ENCODE results near the gene SPRTN.

SPRTN gene, protein sequence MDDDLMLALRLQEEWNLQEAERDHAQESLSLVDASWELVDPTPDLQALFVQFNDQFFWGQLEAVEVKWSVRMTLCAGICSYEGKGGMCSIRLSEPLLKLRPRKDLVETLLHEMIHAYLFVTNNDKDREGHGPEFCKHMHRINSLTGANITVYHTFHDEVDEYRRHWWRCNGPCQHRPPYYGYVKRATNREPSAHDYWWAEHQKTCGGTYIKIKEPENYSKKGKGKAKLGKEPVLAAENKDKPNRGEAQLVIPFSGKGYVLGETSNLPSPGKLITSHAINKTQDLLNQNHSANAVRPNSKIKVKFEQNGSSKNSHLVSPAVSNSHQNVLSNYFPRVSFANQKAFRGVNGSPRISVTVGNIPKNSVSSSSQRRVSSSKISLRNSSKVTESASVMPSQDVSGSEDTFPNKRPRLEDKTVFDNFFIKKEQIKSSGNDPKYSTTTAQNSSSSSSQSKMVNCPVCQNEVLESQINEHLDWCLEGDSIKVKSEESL

DNA sequence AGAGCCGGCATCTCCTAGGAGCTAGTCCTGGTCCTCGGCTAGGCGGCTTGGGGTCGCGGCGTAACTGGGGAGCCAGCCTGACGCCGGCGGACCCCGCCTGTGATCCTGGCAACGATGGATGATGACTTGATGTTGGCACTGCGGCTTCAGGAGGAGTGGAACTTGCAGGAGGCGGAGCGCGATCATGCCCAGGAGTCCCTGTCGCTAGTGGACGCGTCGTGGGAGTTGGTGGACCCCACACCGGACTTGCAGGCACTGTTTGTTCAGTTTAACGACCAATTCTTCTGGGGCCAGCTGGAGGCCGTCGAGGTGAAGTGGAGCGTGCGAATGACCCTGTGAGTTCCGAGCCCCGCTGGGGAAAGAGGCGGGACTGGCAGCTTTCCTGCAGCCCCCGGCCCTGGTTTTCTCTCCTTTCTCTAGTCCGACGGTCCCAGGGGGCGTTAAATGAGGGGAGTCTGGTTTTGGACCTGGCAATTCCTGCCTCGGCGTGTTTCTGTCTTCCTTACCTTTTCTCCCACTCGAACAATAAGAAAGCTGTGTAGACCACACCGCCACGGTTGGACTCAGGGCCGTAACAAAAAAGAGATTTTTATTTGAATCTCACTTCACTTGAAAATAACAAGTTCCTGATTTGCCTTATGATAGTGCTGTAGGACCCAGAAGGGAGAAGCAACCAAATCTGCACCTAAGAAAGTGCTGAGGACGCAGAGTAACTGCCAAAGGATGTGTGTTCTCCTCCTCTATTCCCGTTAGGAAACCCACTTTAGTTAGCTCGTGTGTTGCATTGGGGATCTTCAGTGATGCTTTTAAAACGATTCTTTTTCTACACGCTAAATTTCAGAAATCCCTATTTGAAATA, at the start of gene SPRTN:
SPRTN (plus strand) TSS at position 24 of the 859 bp plus-strand sequence; CDS start at position 115, 91 bp downstream.
- DNase-seq (ENCODE audit: low read depth in 2 of 3, low spot score in 1 of 3): no peak

DNA sequence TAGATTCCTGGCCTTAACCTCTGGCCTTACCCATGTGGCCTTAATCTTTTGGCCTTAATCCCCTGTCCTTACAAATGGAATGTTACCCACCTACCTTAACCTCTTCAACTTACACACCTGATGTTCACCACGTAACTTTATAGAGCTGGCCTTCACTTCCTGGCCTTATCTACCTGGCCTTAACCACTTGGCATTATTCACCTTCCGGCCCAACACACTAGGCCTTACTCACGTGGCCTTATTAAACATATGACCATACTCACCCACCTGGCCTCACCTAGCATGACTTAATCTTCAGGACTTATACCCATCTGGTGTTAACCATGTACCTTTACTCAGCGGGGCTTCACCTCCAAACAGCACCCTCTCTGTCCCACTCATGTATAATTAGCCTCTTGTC, 42.2 kb upstream of the SPRTN start:
- no peak for DNase-seq (ENCODE audit: low read depth in 2 of 3, low spot score in 1 of 3)

DNA sequence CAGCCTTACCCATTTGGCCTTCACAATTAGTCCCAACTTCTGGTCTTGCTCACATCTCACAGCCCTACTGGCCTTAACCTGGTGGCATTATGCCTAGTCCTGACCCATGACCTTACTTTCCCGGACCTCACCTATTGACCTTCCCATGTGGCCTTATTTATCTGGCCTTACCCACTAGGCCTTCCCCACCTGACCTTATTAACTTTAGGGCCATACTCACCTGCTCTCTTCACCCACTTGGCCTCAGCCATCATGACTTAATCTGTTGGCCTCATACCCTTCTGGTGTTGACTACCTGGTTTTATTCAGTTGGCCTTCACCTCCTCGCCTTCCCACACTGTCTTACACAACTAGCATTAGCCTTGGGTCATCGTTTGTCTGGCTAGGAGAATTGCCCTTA, 36.1 kb upstream of the SPRTN start:
- no peak for DNase-seq (ENCODE audit: low read depth in 2 of 3, low spot score in 1 of 3)

DNA sequence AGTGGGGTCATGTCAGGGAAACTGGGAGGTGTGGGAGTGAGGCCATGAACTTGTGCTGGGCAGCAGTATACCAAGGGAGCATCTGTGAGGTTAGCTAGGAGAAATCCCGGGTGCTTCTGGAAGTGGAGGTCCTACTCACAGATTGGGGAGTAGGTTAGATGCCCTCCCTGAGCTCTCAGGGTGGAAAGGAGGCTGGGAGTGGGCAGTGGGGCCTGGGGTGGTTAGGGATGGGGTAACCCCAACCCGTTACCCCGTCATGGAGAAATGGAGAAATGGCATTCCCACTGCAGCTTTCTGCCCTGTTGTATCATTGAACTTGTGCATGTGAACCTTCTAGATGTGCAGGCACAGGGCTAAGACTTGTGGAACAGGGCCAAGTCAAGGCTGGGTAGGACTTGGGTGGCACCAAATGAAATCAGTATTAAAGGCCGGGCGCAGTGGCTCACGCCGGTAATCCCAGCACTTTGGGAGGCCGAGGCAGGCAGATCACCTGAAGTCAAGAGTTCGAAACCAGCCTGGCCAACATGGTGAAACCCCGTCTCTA, 27.6 kb upstream of the SPRTN start:
- DNase-seq (ENCODE audit: low read depth in 2 of 3, low spot score in 1 of 3): no peak

DNA sequence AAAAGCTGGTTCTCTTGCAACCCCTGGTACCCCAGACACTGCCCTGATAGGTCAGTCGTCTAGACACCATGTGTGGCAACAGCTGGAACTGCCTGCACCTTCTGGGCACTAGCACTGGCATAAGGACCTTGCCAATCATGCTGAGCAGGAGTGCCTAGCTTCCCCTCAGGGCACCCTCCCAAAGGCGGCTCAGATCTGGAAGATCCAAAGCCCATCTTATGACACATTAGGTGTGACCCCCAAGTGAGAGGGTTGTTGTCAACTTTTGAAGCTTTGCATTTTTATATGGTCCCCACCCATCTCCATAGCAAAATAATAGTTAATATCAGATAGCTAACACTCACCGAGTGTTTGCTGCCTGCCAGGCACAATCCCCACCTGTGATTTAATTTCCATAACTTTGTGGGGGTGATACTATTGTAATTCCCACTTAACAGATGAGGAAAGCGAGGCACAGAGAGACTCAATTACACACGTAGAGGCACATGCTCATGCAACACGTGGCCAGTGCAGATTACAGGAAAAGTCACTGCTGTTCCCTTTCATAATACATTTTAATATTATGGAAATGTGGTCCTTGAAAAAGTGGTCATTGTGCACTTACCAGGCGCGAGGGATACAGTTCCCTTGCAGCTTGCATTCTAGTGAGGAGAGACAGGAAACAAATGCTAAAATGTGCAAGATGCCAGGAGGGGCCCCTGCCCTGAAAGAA, 26.2 kb upstream of the SPRTN start:
- no peak for DNase-seq (ENCODE audit: low read depth in 2 of 3, low spot score in 1 of 3)

DNA sequence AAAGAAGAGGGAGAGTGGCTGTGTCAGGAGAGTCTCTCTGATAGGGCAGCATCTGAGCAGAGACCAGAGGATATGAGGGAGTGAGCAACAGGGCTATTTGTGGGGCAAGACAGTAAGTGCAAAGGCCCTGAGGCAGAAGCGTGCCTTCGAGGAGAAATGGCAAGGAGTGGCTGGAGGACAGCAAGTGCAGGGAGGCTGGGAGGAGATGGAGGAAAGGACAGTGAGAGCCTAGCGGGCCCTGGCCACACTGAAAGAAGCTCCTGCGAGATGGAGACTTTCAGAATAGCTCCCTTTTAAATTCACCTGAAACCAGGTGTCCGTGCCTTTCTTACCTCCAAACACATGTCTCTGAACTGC, 25.7 kb upstream of the SPRTN start:
- DNase-seq (ENCODE audit: low read depth in 2 of 3, low spot score in 1 of 3): no peak

DNA sequence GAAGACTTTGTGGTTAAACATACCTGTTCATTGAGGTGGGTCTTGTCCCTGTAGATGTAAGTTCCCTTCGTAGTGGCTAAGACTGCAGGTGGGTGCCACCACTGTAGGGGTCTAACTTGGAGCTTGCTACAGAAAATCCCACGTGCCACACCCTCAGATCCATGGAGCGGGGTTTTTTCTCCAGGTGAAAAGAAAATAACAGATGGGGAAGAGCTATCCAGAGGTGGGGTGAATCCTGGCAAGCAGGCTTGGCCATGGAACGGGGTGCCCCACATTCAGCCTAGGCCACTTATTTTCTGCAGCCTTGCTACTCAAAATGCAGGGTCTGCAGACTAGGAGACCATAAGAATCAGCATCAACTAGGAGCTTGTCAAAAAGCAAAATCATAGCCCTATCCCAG, 24.4 kb upstream of the SPRTN start:
- DNase-seq (ENCODE audit: low read depth in 2 of 3, low spot score in 1 of 3): no peak

DNA sequence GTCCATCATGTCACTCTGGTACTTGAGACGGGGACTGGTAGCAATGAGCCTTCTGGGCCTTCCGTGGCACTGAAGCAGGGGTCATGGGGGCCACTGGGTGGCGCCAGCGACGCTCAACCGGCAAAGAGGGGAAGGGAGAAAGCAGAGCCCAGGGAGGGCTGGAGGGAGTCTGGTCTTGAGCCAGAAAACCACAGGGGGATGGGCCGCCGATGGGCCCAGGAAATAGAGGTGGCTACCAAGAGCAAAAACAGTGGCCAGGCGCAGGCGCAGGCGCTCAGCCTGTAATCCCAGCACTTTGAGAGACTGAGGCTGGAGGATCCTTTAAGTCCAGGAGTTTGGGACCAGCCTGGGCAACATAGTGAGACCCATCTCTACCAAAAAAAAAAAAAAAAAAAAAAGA, 22.2 kb upstream of the SPRTN start:
- peak in 2 of 3 donors; percentile 23 to 35 for DNase-seq (ENCODE audit: low read depth in 2 of 3, low spot score in 1 of 3)

DNA sequence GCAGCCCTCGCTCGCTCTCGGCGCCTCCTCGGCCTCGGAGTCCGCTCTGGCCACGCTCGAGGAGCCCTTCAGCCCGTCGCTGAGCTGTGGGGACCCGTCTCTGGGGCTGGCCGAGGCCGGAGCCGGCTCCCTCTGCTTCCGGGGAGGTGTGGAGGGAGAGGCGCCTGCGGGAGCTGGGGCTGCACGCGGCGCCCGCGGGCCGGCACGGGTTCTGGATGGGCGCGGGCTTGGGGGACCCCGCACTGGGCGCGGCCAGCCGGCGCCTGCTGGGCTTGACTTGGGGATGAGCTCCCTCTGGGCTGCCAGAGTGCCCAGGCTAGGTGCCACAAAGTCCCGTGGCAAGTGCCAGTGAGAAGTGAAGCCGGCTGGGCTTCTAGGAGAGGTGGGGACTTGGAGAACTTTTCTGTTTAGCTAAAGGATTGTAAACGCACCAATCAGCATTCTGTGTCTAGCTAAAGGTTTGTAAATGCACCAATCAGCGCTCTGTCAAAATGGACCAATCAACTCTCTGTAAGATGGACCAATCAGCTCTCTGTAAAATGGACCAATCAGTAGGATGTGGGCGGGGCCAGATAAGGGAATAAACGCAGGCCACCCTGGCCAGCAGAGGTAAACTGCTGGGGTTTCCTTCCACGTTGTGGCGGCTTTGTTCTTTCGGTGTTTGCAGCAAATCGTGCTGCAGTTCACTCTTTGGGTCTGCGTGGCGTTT, 20.6 kb upstream of the SPRTN start:
- no peak for DNase-seq (ENCODE audit: low read depth in 2 of 3, low spot score in 1 of 3)

DNA sequence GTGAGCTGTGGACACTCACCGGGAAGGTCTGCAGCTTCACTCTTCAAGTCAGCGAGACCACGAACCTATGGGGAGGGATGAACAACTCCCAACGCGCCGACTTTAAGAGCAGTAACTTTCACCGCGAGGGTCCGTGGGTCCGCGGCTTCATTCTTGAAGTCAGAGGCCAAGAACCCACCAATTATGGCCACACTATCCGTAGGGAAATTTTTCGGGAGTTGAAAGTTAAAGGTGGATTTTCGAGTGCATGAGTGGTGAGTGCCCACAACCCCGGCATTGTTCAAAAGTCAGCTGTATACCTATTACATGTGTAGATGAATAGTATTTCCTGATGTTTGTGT, 20.1 kb upstream of the SPRTN start:
- no peak for DNase-seq (ENCODE audit: low read depth in 2 of 3, low spot score in 1 of 3)

DNA sequence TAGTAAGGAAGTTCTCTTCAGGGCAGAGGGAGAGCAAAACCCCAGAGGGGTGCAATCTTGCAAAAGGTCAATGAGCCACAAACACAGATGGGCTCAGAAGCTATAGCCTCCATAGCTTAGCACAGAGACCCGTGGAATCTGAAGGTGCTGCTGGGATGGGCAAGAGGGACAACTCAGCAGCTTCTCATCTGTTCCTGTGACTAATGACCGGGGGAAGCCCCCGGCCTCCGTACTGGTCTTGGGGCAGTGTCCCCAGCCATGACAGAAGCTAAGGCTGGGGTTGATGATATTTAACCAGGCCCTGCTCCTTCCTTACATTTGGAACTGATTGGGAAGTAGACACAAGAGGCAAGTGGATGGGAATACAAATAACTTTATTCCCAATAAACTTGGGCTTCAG, 19.5 kb upstream of the SPRTN start:
- DNase-seq (ENCODE audit: low read depth in 2 of 3, low spot score in 1 of 3): no peak

DNA sequence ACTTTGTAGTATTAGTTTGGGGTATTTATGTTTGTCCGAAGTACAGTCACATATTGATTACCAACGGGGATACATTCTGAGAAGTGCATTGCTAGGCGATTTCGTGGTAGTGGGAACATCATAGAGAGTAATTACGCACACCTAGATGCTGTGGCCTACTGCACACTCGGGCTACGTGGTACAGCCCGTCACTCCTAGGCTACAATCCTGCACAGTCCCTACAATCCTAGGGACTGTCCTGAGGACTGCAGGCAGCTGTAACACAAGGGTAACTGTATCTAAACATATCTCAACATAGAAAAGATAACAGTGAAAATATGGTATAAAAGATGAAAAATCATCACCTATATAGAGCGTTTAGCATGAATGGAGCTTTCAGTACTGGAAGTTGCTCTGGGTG, 19.0 kb upstream of the SPRTN start:
- DNase-seq (ENCODE audit: low read depth in 2 of 3, low spot score in 1 of 3): no peak

DNA sequence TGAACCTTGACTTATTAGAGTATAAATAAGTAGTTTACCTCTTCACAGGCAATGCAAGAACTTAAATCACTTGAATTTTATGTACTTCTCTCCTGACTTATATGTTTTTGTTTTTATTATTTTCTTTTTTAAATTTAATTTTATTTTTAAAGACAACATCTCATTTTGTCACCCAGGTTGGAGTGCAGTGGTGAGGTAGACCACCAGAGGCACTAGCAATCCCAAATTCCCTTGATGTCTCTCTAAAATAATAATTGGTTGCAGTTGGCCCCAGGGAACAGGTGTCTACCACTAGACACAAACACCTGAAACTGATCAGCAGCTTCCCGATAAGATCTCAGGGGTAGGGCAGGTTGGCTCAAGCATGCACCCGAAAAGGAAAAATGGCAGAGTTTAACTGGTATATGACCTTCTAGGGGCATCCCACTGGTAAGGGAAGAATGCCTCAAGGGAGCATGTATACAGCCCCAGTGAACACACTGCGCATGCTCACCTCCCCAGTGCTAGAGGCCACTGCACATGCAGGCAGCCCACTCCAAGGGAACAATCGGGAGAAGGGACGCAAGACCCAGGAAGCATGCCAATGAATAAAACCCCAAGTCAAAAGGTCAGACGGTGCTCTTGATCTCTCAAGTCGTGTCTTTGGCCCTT, 15.1 kb upstream of the SPRTN start:
- no peak for DNase-seq (ENCODE audit: low read depth in 2 of 3, low spot score in 1 of 3)

DNA sequence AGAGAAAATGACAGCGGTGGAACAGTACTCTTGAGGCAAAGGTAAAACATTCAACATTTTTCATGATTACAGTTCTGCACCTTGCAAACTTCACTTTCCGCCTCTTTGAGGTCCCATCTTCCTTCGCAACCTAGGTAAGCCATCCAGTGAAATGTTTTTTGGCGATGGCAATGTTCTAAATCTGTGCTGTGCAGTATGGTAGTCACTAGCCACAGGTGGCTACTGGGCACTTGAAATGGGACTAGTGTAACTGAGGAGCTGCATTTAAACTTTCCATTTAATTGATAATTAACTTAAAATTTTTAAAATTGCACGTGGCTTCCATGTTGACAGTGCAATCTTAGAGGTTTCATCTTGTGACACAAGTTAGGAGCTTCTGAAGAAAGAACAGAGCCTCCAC, 13.4 kb upstream of the SPRTN start:
- no peak for DNase-seq (ENCODE audit: low read depth in 2 of 3, low spot score in 1 of 3)

DNA sequence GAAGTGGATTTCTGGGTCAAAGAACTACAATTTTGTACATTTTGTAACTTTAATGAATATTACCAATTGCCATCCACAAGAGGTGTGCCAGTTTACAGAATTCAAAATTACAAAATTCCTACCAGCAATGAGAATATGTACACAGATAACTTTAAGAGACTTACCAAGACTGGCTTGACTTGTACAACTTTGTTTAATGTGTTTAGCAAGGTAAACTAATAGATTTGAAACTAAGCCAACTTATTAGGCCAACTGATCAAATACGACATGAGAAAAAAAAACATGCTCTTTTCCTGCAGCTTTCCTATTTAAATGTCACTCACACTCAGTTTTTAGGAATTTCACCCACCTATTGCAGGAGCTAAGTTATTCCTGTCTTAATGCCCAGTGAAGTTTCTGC, 11.8 kb upstream of the SPRTN start:
- no peak for DNase-seq (ENCODE audit: low read depth in 2 of 3, low spot score in 1 of 3)

DNA sequence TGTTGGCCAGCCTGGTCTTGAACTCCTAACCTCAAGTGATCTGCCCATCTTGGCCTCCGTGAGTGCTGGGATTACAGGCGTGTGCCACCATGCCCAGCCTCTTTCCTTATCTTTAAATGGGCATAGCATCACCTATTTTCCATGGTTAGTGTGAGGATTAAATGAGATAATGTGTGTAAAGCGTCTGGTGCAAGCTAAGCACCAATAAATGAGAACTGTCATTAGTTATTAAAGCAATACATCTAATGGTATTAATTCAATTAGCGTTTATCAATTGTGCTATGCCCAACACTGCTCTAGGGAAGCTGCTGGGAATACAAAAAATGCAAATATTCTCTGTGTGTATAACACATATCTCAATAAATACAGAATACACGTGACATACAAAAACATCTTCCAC, 10.5 kb upstream of the SPRTN start:
- no peak for DNase-seq (ENCODE audit: low read depth in 2 of 3, low spot score in 1 of 3)

DNA sequence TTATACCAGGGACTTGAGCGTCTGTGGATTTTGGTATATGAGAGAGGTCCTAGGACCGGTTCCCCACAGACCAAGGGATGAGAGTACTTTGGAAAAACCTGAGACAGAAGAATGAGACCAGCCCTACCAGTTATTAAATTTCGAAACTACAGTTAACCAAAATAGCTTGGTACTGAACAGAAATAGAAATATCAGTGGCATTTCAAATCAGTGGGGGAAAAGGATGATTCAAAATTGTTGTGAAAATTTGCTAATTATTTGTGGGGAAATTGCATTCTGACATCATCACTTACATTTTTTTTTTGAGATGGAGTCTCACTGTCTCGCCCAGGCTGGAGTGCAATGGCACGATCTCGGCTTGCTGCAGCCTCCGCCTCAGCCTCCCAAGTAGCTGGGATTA, 8.6 kb upstream of the SPRTN start:
- DNase-seq (ENCODE audit: low read depth in 2 of 3, low spot score in 1 of 3): no peak

DNA sequence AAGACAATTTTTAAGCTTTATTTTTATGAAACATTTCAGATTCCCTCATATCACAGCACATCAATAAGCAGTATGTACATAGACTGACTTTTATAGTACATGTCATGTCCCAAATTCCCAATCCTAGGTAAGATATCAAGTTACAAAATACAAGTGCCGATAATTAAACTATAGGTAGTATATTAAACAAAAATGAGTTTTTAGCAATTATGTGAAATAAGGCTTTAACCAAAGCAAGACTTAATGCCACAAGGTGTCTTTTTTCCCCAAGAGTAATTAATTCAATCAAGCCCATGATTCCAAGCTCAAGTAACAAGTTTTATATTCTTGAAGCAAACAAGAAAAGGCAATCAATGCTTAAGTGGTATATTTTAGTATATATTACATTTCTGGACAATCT, 5.3 kb upstream of the SPRTN start:
- DNase-seq (ENCODE audit: low read depth in 2 of 3, low spot score in 1 of 3): no peak

DNA sequence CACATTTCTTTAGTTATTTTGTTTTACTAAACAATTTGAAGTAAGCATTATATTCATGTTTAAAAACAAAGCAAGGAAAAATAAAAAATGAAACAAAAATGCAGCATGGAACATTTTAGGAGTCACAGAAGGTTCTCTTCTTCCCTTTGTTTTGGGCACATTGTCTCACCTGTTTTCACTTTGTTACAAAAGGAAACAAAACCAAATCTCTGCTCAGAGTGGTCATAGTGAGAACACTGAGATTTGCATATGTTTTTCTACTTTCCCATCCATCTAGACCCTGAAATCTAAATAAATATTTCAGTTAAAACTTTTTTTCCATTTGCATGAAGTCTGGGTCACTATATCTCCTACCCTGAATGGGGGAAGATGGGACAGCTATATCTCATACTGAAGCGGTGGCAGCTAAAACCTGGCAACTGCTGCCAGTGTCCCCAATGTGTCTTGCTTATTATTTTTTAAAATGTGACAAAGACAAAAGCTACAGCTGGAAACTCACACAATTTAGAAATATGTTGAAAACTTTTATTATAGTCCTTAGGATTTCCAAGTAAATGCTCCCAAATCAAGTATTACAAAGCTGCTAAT, 3.9 kb upstream of the SPRTN start:
- DNase-seq (ENCODE audit: low read depth in 2 of 3, low spot score in 1 of 3): no peak

DNA sequence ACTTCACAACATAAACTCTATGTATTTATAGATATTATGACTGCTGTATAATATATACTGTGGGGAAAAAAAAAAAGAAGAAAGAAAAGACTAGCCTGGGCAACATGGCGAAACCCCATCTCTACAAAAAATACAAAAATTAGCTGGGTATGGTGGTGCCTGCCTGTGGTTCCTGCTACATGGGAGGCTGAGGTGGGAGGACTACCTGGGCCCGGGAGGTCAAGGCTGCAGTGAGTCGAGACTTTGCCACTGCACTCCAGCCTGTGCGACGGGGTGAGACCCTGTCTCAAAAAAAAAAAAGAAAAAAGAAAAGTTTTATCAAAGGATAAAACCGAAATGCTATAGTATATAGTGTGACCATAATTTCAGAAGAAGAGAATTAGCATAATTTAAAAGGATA, 3.1 kb upstream of the SPRTN start:
- DNase-seq (ENCODE audit: low read depth in 2 of 3, low spot score in 1 of 3): no peak

Measured in stimulated activated CD4-positive, alpha-beta T cell treated with anti-CD3 and anti-CD28 coated beads, Interleukin-12 subunit alpha, Interleukin-12 subunit beta, amount 100 ng/mL, for 48 hours (primary cell).